Muscle layer of colon (tissue), 2 donors: ENCODE results near the gene IGIP.

Experiments used
- H3K27ac ChIP-seq: one replicate; pipeline ENCODE4 v1.7.0; 2013; ENCODE audit warnings: low read depth, mild to moderate bottlenecking, low read length, moderate library complexity
- H3K27me3 ChIP-seq, 2 donors: one replicate each; pipeline ENCODE4 v1.7.0; 2013; ENCODE audit warnings: low read length in 2 of 2, mild to moderate bottlenecking in 2 of 2; ENCODE audit not compliant: insufficient read depth in 2 of 2, control insufficient read depth in 1 of 2
- H3K36me3 ChIP-seq: one replicate; pipeline ENCODE4 v1.7.0; 2013; ENCODE audit warnings: mild to moderate bottlenecking, low read length; ENCODE audit not compliant: insufficient read depth
- H3K4me1 ChIP-seq: one replicate; pipeline ENCODE4 v1.7.0; 2013; ENCODE audit warnings: mild to moderate bottlenecking, low read length; ENCODE audit not compliant: insufficient read depth
- H3K4me3 ChIP-seq, 2 donors: one replicate each; pipeline ENCODE4 v1.7.0; 2013; ENCODE audit warnings: low read length in 2 of 2, low read depth in 1 of 2, mild to moderate bottlenecking in 1 of 2, moderate library complexity in 1 of 2
- H3K9ac ChIP-seq: one replicate; pipeline ENCODE4 v1.7.0; 2013; ENCODE audit warnings: low read length
- H3K9me3 ChIP-seq: one replicate; pipeline ENCODE4 v1.7.0; 2013; ENCODE audit warnings: mild to moderate bottlenecking, low read length
- donor health status: abdominal sarcoma.
- donor health status: Adenocarcinoma of cecum.

IGIP gene

GRCh38 chr5:140125637-140126036, at the start of gene IGIP:
Gene IGIP (plus strand): TSS chr5:140125937. CDS start chr5:140128477, 2,540 bp downstream.
- Histone ChIP-seq H3K9ac (no peak within 1 kb of the TSS), H3K27ac (no peak within 1 kb of the TSS), H3K4me1 (peaks cover 3% of the 10 kb centered on the region), H3K4me3 (no peak within 1 kb of the TSS), H3K36me3 (no peaks in the 10 kb centered on the region), H3K9me3 (no peaks in the 10 kb centered on the region), H3K27me3 (no peaks in the 10 kb centered on the region)

GRCh38 chr5:140076142-140076541, 49.6 kb upstream of the IGIP start:
- H3K27me3 ChIP-seq: no peaks in the 10 kb centered on the region
- H3K9ac ChIP-seq: no peak overlapping the region
- no peaks in the 10 kb centered on the region for H3K4me1 ChIP-seq
- no peak overlapping the region for H3K27ac ChIP-seq
- no peak overlapping the region for H3K4me3 ChIP-seq
- no peaks in the 10 kb centered on the region for H3K9me3 ChIP-seq
- H3K36me3 ChIP-seq: no peaks in the 10 kb centered on the region

- Histone ChIP-seq H3K27me3 (no peaks in the 10 kb centered on the region), H3K4me1 (no peaks in the 10 kb centered on the region), H3K9me3 (no peaks in the 10 kb centered on the region), H3K27ac (no peak overlapping the region), H3K36me3 (no peaks in the 10 kb centered on the region), H3K4me3 (no peak overlapping the region), H3K9ac (no peak overlapping the region)
Observed at GRCh38 chr5:140076788-140077187, 48.9 kb upstream of the IGIP start.

- no peaks in the 10 kb centered on the region for H3K36me3 ChIP-seq
- H3K9me3 ChIP-seq: no peaks in the 10 kb centered on the region
- H3K27ac ChIP-seq: no peak overlapping the region
- no peak overlapping the region for H3K4me3 ChIP-seq
- H3K9ac ChIP-seq: no peak overlapping the region
- H3K27me3 ChIP-seq: no peaks in the 10 kb centered on the region
- peaks cover 11% of the 10 kb centered on the region for H3K4me1 ChIP-seq
Observed at GRCh38 chr5:140083120-140083519, 42.6 kb upstream of the IGIP start.

GRCh38 chr5:140083650-140084049, 42.1 kb upstream of the IGIP start:
- Histone ChIP-seq H3K4me1 (peaks cover 11% of the 10 kb centered on the region), H3K9me3 (no peaks in the 10 kb centered on the region), H3K4me3 (no peak overlapping the region), H3K36me3 (no peaks in the 10 kb centered on the region), H3K27me3 (no peaks in the 10 kb centered on the region), H3K9ac (no peak overlapping the region), H3K27ac (no peak overlapping the region)

GRCh38 chr5:140084541-140084940, 41.2 kb upstream of the IGIP start:
- Histone ChIP-seq H3K36me3 (no peaks in the 10 kb centered on the region), H3K9ac (no peak overlapping the region), H3K27ac (no peak overlapping the region), H3K27me3 (no peaks in the 10 kb centered on the region), H3K4me3 (no peak overlapping the region), H3K9me3 (no peaks in the 10 kb centered on the region), H3K4me1 (peaks cover 11% of the 10 kb centered on the region)

- Histone ChIP-seq H3K27ac (no peak overlapping the region), H3K36me3 (no peaks in the 10 kb centered on the region), H3K4me3 (no peak overlapping the region), H3K27me3 (no peaks in the 10 kb centered on the region), H3K9ac (no peak overlapping the region), H3K9me3 (no peaks in the 10 kb centered on the region), H3K4me1 (no peaks in the 10 kb centered on the region)
Observed at GRCh38 chr5:140090251-140090650, 35.5 kb upstream of the IGIP start.

- H3K4me1 ChIP-seq: no peaks in the 10 kb centered on the region
- no peaks in the 10 kb centered on the region for H3K9me3 ChIP-seq
- no peaks in the 10 kb centered on the region for H3K36me3 ChIP-seq
- no peak overlapping the region for H3K4me3 ChIP-seq
- no peak overlapping the region for H3K27ac ChIP-seq
- no peak overlapping the region for H3K9ac ChIP-seq
- H3K27me3 ChIP-seq: no peaks in the 10 kb centered on the region
Observed at GRCh38 chr5:140093179-140093578, 32.6 kb upstream of the IGIP start.

- no peak overlapping the region for H3K27ac ChIP-seq
Observed at GRCh38 chr5:140093866-140094265, 31.9 kb upstream of the IGIP start.

GRCh38 chr5:140094889-140095288, 30.8 kb upstream of the IGIP start:
- H3K9me3 ChIP-seq: no peaks in the 10 kb centered on the region
- H3K27ac ChIP-seq: no peak overlapping the region
- H3K27me3 ChIP-seq: no peaks in the 10 kb centered on the region
- H3K4me1 ChIP-seq: no peaks in the 10 kb centered on the region
- no peak overlapping the region for H3K9ac ChIP-seq
- no peaks in the 10 kb centered on the region for H3K36me3 ChIP-seq
- H3K4me3 ChIP-seq: no peak overlapping the region

More at GRCh38 chr5:140093866-140094265, 31.9 kb upstream of the IGIP start:
- Histone ChIP-seq H3K9ac (no peak overlapping the region), H3K4me3 (no peak overlapping the region), H3K36me3 (no peaks in the 10 kb centered on the region), H3K4me1 (no peaks in the 10 kb centered on the region), H3K27me3 (no peaks in the 10 kb centered on the region), H3K9me3 (no peaks in the 10 kb centered on the region)

- no peak overlapping the region for H3K4me3 ChIP-seq
- no peaks in the 10 kb centered on the region for H3K36me3 ChIP-seq
- H3K9me3 ChIP-seq: no peaks in the 10 kb centered on the region
- peaks cover 3% of the 10 kb centered on the region for H3K4me1 ChIP-seq
- no peaks in the 10 kb centered on the region for H3K27me3 ChIP-seq
- no peak overlapping the region for H3K27ac ChIP-seq
- H3K9ac ChIP-seq: no peak overlapping the region
Observed at GRCh38 chr5:140101179-140101578, 24.6 kb upstream of the IGIP start.

- H3K27ac ChIP-seq: no peak overlapping the region
- H3K36me3 ChIP-seq: no peaks in the 10 kb centered on the region
- no peak overlapping the region for H3K4me3 ChIP-seq
- no peaks in the 10 kb centered on the region for H3K9me3 ChIP-seq
- H3K4me1 ChIP-seq: peaks cover 13% of the 10 kb centered on the region
- H3K27me3 ChIP-seq: no peaks in the 10 kb centered on the region
- H3K9ac ChIP-seq: no peak overlapping the region
Observed at GRCh38 chr5:140103154-140103553, 22.6 kb upstream of the IGIP start.
